Body of pancreas (tissue), 4 donors: Measurements from ENCODE around the gene OR2V2.

Experiments
- CTCF ChIP-seq, 7 experiments: fragments of 450-650 bp in 4 of 7; fragments of 200-600 bp in 3 of 7; sonication (generic) in 3 of 7; IDR thresholded peaks; one replicate each; pipeline ENCODE4 v1.5.1; 2016 to 2019; ENCODE audit warnings: antibody characterized with exemption in 7 of 7
- POLR2A ChIP-seq, 3 donors: fragments of 450-650 bp; IDR thresholded peaks; one replicate each; pipeline ENCODE4 v1.6.1; 2016; ENCODE audit warnings: antibody characterized with exemption in 3 of 3, mild to moderate bottlenecking in 2 of 3

GRCh38 chr5:181151146-181151545, 3.8 kb downstream of the OR2V2 start:
- no peak for TF ChIP-seq POLR2A (IDR thresholded peaks at IDR 0.05)
- TF ChIP-seq CTCF (IDR thresholded peaks at IDR 0.05) = no peak
